Measurements from ENCODE around the gene RAD51B. TPM values are rescaled to one million over a fixed set of nuclear protein-coding genes. Genes with fewer than 3 reads are reported as not detected.

RAD51B gene
- total and polyA plus RNA-seq, 8 donors: 10.8 to 18.3 (median 14.1) TPM

- Histone ChIP-seq H3K27me3 (no peaks in the 10 kb centered on the region), H3K27ac (no peak overlapping the region), H3K36me3 (no peaks in the 10 kb centered on the region), H3K4me1 (peaks cover 12 to 55% of the 10 kb centered on the region in 2 donors), H3K9me3 (no peaks in the 10 kb centered on the region), H3K4me3 (no peak overlapping the region)
- DNase-seq (no peak), ATAC-seq (no peak)
- no peak for TF ChIP-seq CTCF (IDR thresholded peaks at IDR 0.05)
- intact Hi-C loops (cut with DNase I): no loop called here
Observed at GRCh38 chr14:68596211-68596610, 776.6 kb downstream of the RAD51B start.

- H3K9me3 ChIP-seq: no peaks in the 10 kb centered on the region
- no peak for ATAC-seq
- no peaks in the 10 kb centered on the region for H3K27me3 ChIP-seq
- peaks cover 12 to 55% of the 10 kb centered on the region in 2 donors for H3K4me1 ChIP-seq
- no peak for TF ChIP-seq CTCF (IDR thresholded peaks at IDR 0.05)
- H3K4me3 ChIP-seq: no peak overlapping the region
- peak overlapping the region in 1 of 2 donors; percentile 98 for H3K27ac ChIP-seq
- intact Hi-C loops (cut with DNase I): no loop called here
- no peak for DNase-seq
- no peaks in the 10 kb centered on the region for H3K36me3 ChIP-seq
Observed at GRCh38 chr14:68596701-68597100, 777.1 kb downstream of the RAD51B start.

GRCh38 chr14:68598089-68598488, 778.5 kb downstream of the RAD51B start:
- no peak for ATAC-seq
- H3K4me3 ChIP-seq: no peak overlapping the region
- H3K4me1 ChIP-seq: peaks cover 12 to 57% of the 10 kb centered on the region in 2 donors
- no peak for TF ChIP-seq CTCF (IDR thresholded peaks at IDR 0.05)
- no peaks in the 10 kb centered on the region for H3K36me3 ChIP-seq
- DNase-seq: no peak
- H3K27me3 ChIP-seq: no peaks in the 10 kb centered on the region
- H3K9me3 ChIP-seq: no peaks in the 10 kb centered on the region
- intact Hi-C loops (cut with DNase I): no loop called here
- H3K27ac ChIP-seq: peak overlapping the region; percentile 92 to 98

- Histone ChIP-seq H3K4me3 (no peak overlapping the region), H3K9me3 (no peaks in the 10 kb centered on the region), H3K27me3 (no peaks in the 10 kb centered on the region), H3K36me3 (no peaks in the 10 kb centered on the region), H3K4me1 (peaks cover 12 to 59% of the 10 kb centered on the region in 2 donors), H3K27ac (peak overlapping the region; percentile 92 to 98)
- ATAC-seq: peak; percentile 75
- peak in 3 of 4 donors; percentile 75 to 88 (median 86) for DNase-seq
- intact Hi-C loops (cut with DNase I): no loop called here
- TF ChIP-seq CTCF (IDR thresholded peaks at IDR 0.05): no peak
Observed at GRCh38 chr14:68598621-68599447, 779.3 kb downstream of the RAD51B start.

- Histone ChIP-seq H3K27ac (peak overlapping the region in 1 of 2 donors; percentile 98), H3K27me3 (no peaks in the 10 kb centered on the region)
- ATAC-seq: no peak
Observed at GRCh38 chr14:68599896-68600610, 780.5 kb downstream of the RAD51B start.

More at GRCh38 chr14:68599896-68600610, 780.5 kb downstream of the RAD51B start:
- Histone ChIP-seq H3K9me3 (peaks cover 0 to 3% of the 10 kb centered on the region in 2 donors), H3K4me3 (no peak overlapping the region), H3K4me1 (peaks cover 12 to 47% of the 10 kb centered on the region in 2 donors), H3K36me3 (no peaks in the 10 kb centered on the region)
- TF ChIP-seq CTCF (IDR thresholded peaks at IDR 0.05): no peak
- DNase-seq: no peak
- intact Hi-C loops (cut with DNase I): no loop called here

All from left lung (tissue), 10 donors.